GM23248 (cell line): ENCODE results near the gene SPATA3. TPM values are rescaled to one million over a fixed set of nuclear protein-coding genes. Genes with fewer than 3 reads are reported as not detected.

ENCODE experiments used
- DNase-seq: peaks from one replicate; pipeline ENCODE4 v3.0.0-alpha.2; 2015
- H2AFZ ChIP-seq: fragments of 200-600 bp; sonication (generic); 2 replicates; pipeline ENCODE4 v1.6.1; 2016; ENCODE audit warnings: antibody characterized with exemption
- H3F3A ChIP-seq: fragments of 200-600 bp; sonication (generic); 2 replicates; pipeline ENCODE4 v1.6.1; 2016; ENCODE audit warnings: mild to moderate bottlenecking, antibody characterized with exemption, mixed run types; ENCODE audit not compliant: insufficient read depth
- H3K27ac ChIP-seq: fragments of 200-600 bp; sonication (generic); 2 replicates; pipeline ENCODE4 v1.5.1; 2016; ENCODE audit warnings: mild to moderate bottlenecking
- H3K27me3 ChIP-seq: fragments of 200-600 bp; sonication (generic); replicated peaks from 2 replicates; pipeline ENCODE4 v1.6.1; 2016; ENCODE audit warnings: mild to moderate bottlenecking; ENCODE audit not compliant: insufficient read depth
- H3K36me3 ChIP-seq: fragments of 200-600 bp; sonication (generic); 2 replicates; pipeline ENCODE4 v1.6.1; 2016; ENCODE audit warnings: low read depth, mild to moderate bottlenecking
- H3K4me1 ChIP-seq: fragments of 200-600 bp; sonication (generic); 2 replicates; pipeline ENCODE4 v1.6.1; 2016; ENCODE audit warnings: mild to moderate bottlenecking; ENCODE audit not compliant: insufficient read depth
- H3K4me2 ChIP-seq: fragments of 200-600 bp; sonication (generic); one replicate; pipeline ENCODE4 v1.6.1; 2016; ENCODE audit warnings: mild to moderate bottlenecking; ENCODE audit not compliant: unreplicated experiment
- H3K4me3 ChIP-seq: fragments of 200-600 bp; sonication (generic); 2 replicates; pipeline ENCODE4 v1.5.1; 2016; ENCODE audit warnings: mild to moderate bottlenecking
- H3K79me2 ChIP-seq: fragments of 200-600 bp; sonication (generic); 2 replicates; pipeline ENCODE4 v1.6.1; 2016; ENCODE audit warnings: mild to moderate bottlenecking; ENCODE audit not compliant: insufficient read depth
- H3K9ac ChIP-seq: fragments of 200-600 bp; sonication (generic); 2 replicates; pipeline ENCODE4 v1.6.1; 2016; ENCODE audit warnings: mild to moderate bottlenecking
- H3K9me2 ChIP-seq: fragments of 200-600 bp; sonication (generic); 2 replicates; pipeline ENCODE4 v1.6.1; 2016; ENCODE audit warnings: mixed run types, mild to moderate bottlenecking, moderate library complexity; ENCODE audit not compliant: insufficient read depth
- H3K9me3 ChIP-seq: fragments of 200-600 bp; sonication (generic); one replicate; pipeline ENCODE4 v1.6.1; 2017; ENCODE audit warnings: low read depth
- H4K20me1 ChIP-seq: fragments of 200-600 bp; sonication (generic); 2 replicates; pipeline ENCODE4 v1.6.0; 2016; ENCODE audit not compliant: insufficient read depth
- EZH2 ChIP-seq: fragments of 200-600 bp; sonication (generic); IDR thresholded peaks from 2 replicates; pipeline ENCODE4 v1.6.1; 2018; ENCODE audit warnings: antibody characterized with exemption, mild to moderate bottlenecking; ENCODE audit not compliant: insufficient read depth, poor library complexity, severe bottlenecking
- EZH2phosphoT487 ChIP-seq: fragments of 200-600 bp; sonication (generic); IDR thresholded peaks from 2 replicates; pipeline ENCODE4 v1.6.1; 2018; ENCODE audit warnings: antibody characterized with exemption, moderate library complexity, mild to moderate bottlenecking, low read depth; ENCODE audit not compliant: insufficient read depth
- WGBS, 2 experiments: methylation state at CpG; one replicate each; pipeline ENCODE4 v1.1.6; 2015 to 2017; ENCODE audit warnings: low lambda C conversion rate in 2 of 2, low coverage in 1 of 2; ENCODE audit errors: missing lambda C conversion rate in 2 of 2; 5-methylcytosine and 5-hydroxymethylcytosine counted together
- in situ Hi-C: fragments of 300-500 bp; cut with MboI; formaldehyde crosslinking; loops from 2 replicates; pipeline ENCODE4 v1.15.0; 2020
- polyA plus RNA-seq: library from polyadenylated mRNA; unstranded; fragments of >200 nt; fragmentation: Nextera tagmentation; extraction: Ambion mirVana; gene quantifications from 2 replicates; pipeline ENCODE4 v1.2.1, GENCODE V29; 2016
- total RNA-seq: library from RNA; depleted of rRNA; stranded (reverse); fragments of >200 nt; shearing (Covaris generic); gene quantifications from 2 replicates; pipeline ENCODE4 v1.2.3, GENCODE V29; 2014

SPATA3 gene
- total and polyA plus RNA-seq, 2 experiments from 2014 or later, result not detected

GRCh38 chr2:230982528-230982927 is 13.4 kb upstream of the SPATA3 start:
- WGBS, 2 experiments, result 46 to 48% methylated on average over 3 of the region's 3 CpGs
- Histone ChIP-seq H2AFZ (no peak overlapping the region), H3K36me3 (no peaks in the 10 kb centered on the region), H3K27ac (no peak overlapping the region), H3K9me2 (no peaks in the 10 kb centered on the region), H3K4me1 (no peaks in the 10 kb centered on the region), H3K79me2 (no peaks in the 10 kb centered on the region), H3K9ac (no peak overlapping the region), H4K20me1 (no peaks in the 10 kb centered on the region), H3K4me2 (no peak overlapping the region), H3K4me3 (no peak overlapping the region), H3K27me3 (peaks cover 11% of the 10 kb centered on the region; the same call in 1 of the 2 replicates), H3F3A (no peaks in the 10 kb centered on the region), H3K9me3 (no peaks in the 10 kb centered on the region)
- no peak for TF ChIP-seq EZH2phosphoT487
- TF ChIP-seq EZH2, result no peak
- in situ Hi-C loops, result no loop called here
- DNase-seq, result no peak

- in situ Hi-C loops, result no loop called here
- 76 to 83% methylated on average over 6 of the region's 6 CpGs for WGBS, 2 experiments
These were observed 12.4 kb upstream of the SPATA3 start for GRCh38 chr2:230983566-230983965.

GRCh38 chr2:230984393-230985220 is 11.3 kb upstream of the SPATA3 start:
- no peak overlapping the region for H3K9ac ChIP-seq
- no peaks in the 10 kb centered on the region for H3K4me1 ChIP-seq
- no peaks in the 10 kb centered on the region for H3F3A ChIP-seq
- no peaks in the 10 kb centered on the region for H3K9me2 ChIP-seq
- no peak overlapping the region for H2AFZ ChIP-seq
- in situ Hi-C loops, result loop anchor here (5.0 kb wide), 1 partner anchor 147 kb away; no protein-coding TSS in a partner anchor
- 83% methylated on average over 13 of the region's 13 CpGs for WGBS, 2 experiments
- no peak for DNase-seq
- no peaks in the 10 kb centered on the region for H3K36me3 ChIP-seq
- H3K79me2 ChIP-seq, result no peaks in the 10 kb centered on the region
- no peak overlapping the region for H3K27ac ChIP-seq
- H3K9me3 ChIP-seq, result no peaks in the 10 kb centered on the region
- TF ChIP-seq EZH2 (no peak), EZH2phosphoT487 (no peak)
- no peak overlapping the region for H3K4me2 ChIP-seq
- H3K4me3 ChIP-seq, result no peak overlapping the region
- H4K20me1 ChIP-seq, result no peaks in the 10 kb centered on the region
- H3K27me3 ChIP-seq, result peaks cover 5% of the 10 kb centered on the region; the same call in 1 of the 2 replicates

More at GRCh38 chr2:230983566-230983965, 12.4 kb upstream of the SPATA3 start:
- DNase-seq, result no peak
- Histone ChIP-seq H3K4me2 (no peak overlapping the region), H3K79me2 (no peaks in the 10 kb centered on the region), H2AFZ (no peak overlapping the region), H3K36me3 (no peaks in the 10 kb centered on the region), H3K4me3 (no peak overlapping the region), H3F3A (no peaks in the 10 kb centered on the region), H3K9ac (no peak overlapping the region), H3K9me2 (no peaks in the 10 kb centered on the region), H4K20me1 (no peaks in the 10 kb centered on the region), H3K27me3 (peaks cover 5% of the 10 kb centered on the region; the same call in 1 of the 2 replicates), H3K27ac (no peak overlapping the region), H3K9me3 (no peaks in the 10 kb centered on the region), H3K4me1 (no peaks in the 10 kb centered on the region)
- TF ChIP-seq EZH2 (no peak), EZH2phosphoT487 (no peak)

- Histone ChIP-seq H3F3A (no peaks in the 10 kb centered on the region), H3K4me2 (no peak overlapping the region), H3K9me3 (no peaks in the 10 kb centered on the region), H3K9me2 (no peaks in the 10 kb centered on the region), H3K27me3 (peaks cover 5% of the 10 kb centered on the region; the same call in 1 of the 2 replicates), H2AFZ (no peak overlapping the region), H3K4me3 (no peak overlapping the region), H3K27ac (no peak overlapping the region), H3K79me2 (no peaks in the 10 kb centered on the region), H3K9ac (no peak overlapping the region), H3K4me1 (no peaks in the 10 kb centered on the region), H3K36me3 (no peaks in the 10 kb centered on the region), H4K20me1 (no peaks in the 10 kb centered on the region)
- in situ Hi-C loops, result loop anchor here (5.0 kb wide), 1 partner anchor 148 kb away; no protein-coding TSS in a partner anchor
- TF ChIP-seq EZH2, result no peak
- no peak for TF ChIP-seq EZH2phosphoT487
- no peak for DNase-seq
- WGBS, 2 experiments, result 74 to 87% methylated on average over 12 of the region's 12 CpGs
These were observed 10.2 kb upstream of the SPATA3 start for GRCh38 chr2:230985519-230986231.
